Measurements from ENCODE around the gene ADTRP.

DNA sequence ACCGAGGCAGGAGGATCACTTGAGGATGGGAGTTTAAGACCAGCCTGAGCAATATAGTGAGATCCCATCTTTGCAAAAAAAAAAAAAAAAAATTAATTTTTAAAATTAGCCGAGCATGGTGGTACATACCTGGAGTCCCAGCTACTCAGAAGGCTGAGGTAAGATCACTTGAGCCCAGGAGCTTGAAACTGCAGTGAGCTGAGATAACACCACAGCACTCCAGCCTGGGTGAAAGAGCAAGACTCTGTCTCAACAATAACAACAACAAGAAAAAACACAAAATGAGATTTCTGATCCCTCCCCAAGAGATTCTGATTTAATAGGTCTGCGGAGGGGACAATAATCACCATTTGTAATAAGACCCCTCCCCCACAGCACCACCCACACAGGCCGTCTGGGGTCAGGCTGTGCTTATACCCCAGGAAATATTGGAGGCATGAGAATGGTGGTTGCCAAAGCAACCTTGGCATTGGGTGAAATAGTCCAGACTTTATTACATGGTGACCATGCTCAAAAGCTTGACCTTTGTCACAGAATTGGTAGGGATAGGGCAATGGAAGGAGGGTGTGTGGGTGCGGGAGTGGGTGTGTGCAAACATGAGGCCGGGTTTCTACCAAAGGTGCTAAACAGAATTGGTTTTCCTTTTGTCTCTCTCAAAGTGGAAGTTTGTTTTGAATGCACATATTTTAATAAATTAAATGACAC lies 24.4 kb upstream of the ADTRP start:
- TF ChIP-seq, protein P1, sequence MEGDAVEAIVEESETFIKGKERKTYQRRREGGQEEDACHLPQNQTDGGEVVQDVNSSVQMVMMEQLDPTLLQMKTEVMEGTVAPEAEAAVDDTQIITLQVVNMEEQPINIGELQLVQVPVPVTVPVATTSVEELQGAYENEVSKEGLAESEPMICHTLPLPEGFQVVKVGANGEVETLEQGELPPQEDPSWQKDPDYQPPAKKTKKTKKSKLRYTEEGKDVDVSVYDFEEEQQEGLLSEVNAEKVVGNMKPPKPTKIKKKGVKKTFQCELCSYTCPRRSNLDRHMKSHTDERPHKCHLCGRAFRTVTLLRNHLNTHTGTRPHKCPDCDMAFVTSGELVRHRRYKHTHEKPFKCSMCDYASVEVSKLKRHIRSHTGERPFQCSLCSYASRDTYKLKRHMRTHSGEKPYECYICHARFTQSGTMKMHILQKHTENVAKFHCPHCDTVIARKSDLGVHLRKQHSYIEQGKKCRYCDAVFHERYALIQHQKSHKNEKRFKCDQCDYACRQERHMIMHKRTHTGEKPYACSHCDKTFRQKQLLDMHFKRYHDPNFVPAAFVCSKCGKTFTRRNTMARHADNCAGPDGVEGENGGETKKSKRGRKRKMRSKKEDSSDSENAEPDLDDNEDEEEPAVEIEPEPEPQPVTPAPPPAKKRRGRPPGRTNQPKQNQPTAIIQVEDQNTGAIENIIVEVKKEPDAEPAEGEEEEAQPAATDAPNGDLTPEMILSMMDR (conservative IDR thresholded peaks at IDR 0.05), result no peak
- TF ChIP-seq ZFX (IDR thresholded peaks at IDR 0.05), result no peak
